Transverse colon (tissue), 4 donors: Measurements from ENCODE around the gene STARD4. TPM values are rescaled to one million over a fixed set of nuclear protein-coding genes. Genes with fewer than 3 reads are reported as not detected.

ENCODE experiments used
- DNase-seq: peaks from one replicate; pipeline ENCODE4 v3.0.0-alpha.2; 2019
- H3K27ac ChIP-seq, 4 donors: fragments of 200-600 bp; sonication (generic); 2 replicates each; pipeline ENCODE4 v1.5.1; 2016 to 2018; ENCODE audit warnings: inconsistent platforms in 4 of 4
- H3K27me3 ChIP-seq: fragments of 200-600 bp; sonication (generic); 2 replicates; pipeline ENCODE4 v1.5.1; 2017; ENCODE audit warnings: inconsistent platforms
- H3K36me3 ChIP-seq, 4 donors: fragments of 200-600 bp; sonication (generic); 2 replicates each; pipeline ENCODE4 v1.5.1; 2017 to 2019; ENCODE audit warnings: inconsistent platforms in 4 of 4
- H3K4me1 ChIP-seq, 4 donors: fragments of 200-600 bp; sonication (generic); 2 replicates each; pipeline ENCODE4 v1.5.1; 2017 to 2020; ENCODE audit warnings: inconsistent platforms in 4 of 4
- H3K4me3 ChIP-seq, 4 donors: fragments of 200-600 bp; sonication (generic); 1 replicate in 1 of 4; 2 replicates in 3 of 4; pipeline versions ENCODE4 v1.5.1 to v1.6.1; 2017 to 2019; ENCODE audit warnings: inconsistent platforms in 4 of 4
- H3K9me3 ChIP-seq, 2 donors: fragments of 200-600 bp; sonication (generic); 2 replicates each; pipeline ENCODE4 v1.5.1; 2017 to 2019; ENCODE audit warnings: inconsistent platforms in 2 of 2
- CTCF ChIP-seq, 5 experiments: fragments of 200-600 bp in 3 of 5; fragments of 450-650 bp in 2 of 5; sonication (generic) in 3 of 5; IDR thresholded peaks; 1 replicate in 2 of 5; 2 replicates in 3 of 5; pipeline ENCODE4 v1.5.1; 2016 to 2017; ENCODE audit warnings: antibody characterized with exemption in 5 of 5, inconsistent platforms in 3 of 5, mild to moderate bottlenecking in 2 of 5, moderate library complexity in 1 of 5
- EP300 ChIP-seq: sonication (generic); formaldehyde crosslinking; IDR thresholded peaks from one replicate; pipeline ENCODE4 v1.6.1; 2017; ENCODE audit warnings: antibody characterized with exemption, low read depth
- POLR2A ChIP-seq: fragments of 450-650 bp; IDR thresholded peaks from one replicate; pipeline ENCODE4 v1.6.1; 2016; ENCODE audit warnings: antibody characterized with exemption, mild to moderate bottlenecking, moderate library complexity
- POLR2AphosphoS5 ChIP-seq, 3 donors: sonication (generic); formaldehyde crosslinking; IDR thresholded peaks; one replicate each; pipeline ENCODE4 v1.6.1; 2016; ENCODE audit warnings: antibody characterized with exemption in 3 of 3
- WGBS, 2 donors: methylation state at CpG; one replicate each; pipeline ENCODE4 v1.1.5; 2018; ENCODE audit warnings: low coverage in 1 of 2; 5-methylcytosine and 5-hydroxymethylcytosine counted together
- in situ Hi-C, 4 donors: fragments of 200-750 bp; cut with MboI; loops; one replicate each; pipeline versions ENCODE4 v1.15.0 to v1.15.1; 2017; ENCODE audit warnings: low sequenced_read_pairs in 3 of 4, low pct_ligation_motif_present in 1 of 4, low pct_unique_long_range_greater_than_20kb in 1 of 4
- intact Hi-C: fragments of 100-400 bp; cut with DNase I; formaldehyde crosslinking; loops from one replicate; pipeline ENCODE4 v1.15.1; 2023; ENCODE audit warnings: low total_unique reads
- total RNA-seq, 4 donors: library from RNA; depleted of rRNA; stranded (reverse); fragments of >200 nt; gene quantifications; one replicate each; pipeline ENCODE4 v1.1.0, GENCODE V29; 2016

Gene STARD4
- total RNA-seq, 4 donors from 2014 or later = 12.0 to 178 (median 19.3) TPM

DNA sequence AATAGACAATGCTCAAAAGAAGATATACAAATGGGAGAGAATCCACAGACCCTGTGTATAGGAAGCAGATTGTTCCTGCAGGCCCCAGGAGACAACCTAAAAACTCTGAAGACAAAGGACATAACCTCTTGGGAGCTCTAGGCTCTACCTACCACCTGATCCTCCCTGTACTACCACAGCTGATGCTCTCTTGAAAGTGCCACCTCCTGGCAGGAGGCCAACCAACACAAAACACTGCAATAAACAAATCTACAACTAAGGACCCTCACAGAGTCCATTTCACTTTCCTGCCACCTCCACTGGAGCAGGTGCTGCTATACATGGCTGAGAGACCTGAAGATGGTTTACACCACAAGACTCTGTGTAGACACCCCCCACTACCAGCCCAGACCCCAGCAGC is 49.0 kb downstream of the STARD4 start:
- intact Hi-C loops = no loop called here
- H3K27ac ChIP-seq = no peak overlapping the region
- no peak overlapping the region for H3K4me3 ChIP-seq
- TF ChIP-seq EP300 = no peak
- no peak for TF ChIP-seq CTCF (IDR thresholded peaks at IDR 0.05)
- no peak for TF ChIP-seq POLR2AphosphoS5 (IDR thresholded peaks at IDR 0.05)
- no peak for TF ChIP-seq POLR2A
- no peaks in the 10 kb centered on the region for H3K9me3 ChIP-seq
- in situ Hi-C loops = no loop called here
- H3K4me1 ChIP-seq = no peaks in the 10 kb centered on the region
- H3K27me3 ChIP-seq = no peaks in the 10 kb centered on the region
- H3K36me3 ChIP-seq = no peaks in the 10 kb centered on the region
- no peak for DNase-seq

DNA sequence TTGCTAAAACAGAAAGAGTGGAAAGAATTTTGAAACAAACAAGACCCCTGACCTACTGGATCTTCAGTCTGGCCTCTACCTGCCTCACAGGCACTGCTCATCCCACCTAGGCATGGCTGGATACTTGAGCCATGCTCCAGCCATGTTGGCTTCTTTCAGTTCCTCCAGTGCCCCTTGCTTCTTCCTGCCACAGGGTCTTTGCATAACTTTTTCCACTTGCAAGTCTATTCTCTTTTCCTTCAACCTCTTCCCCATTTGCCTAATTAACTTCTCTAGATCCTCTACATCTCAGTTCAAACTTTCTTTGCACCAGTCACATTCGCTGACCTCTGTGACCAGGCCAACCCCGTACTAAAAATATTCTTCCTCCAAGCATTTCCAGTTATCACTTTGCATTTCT is 50.4 kb downstream of the STARD4 start:
- no peaks in the 10 kb centered on the region for H3K27me3 ChIP-seq
- no peak overlapping the region for H3K4me3 ChIP-seq
- in situ Hi-C loops = no loop called here
- no peaks in the 10 kb centered on the region for H3K36me3 ChIP-seq
- H3K4me1 ChIP-seq = no peaks in the 10 kb centered on the region
- no peak for DNase-seq
- intact Hi-C loops = no loop called here
- TF ChIP-seq POLR2A (no peak), POLR2AphosphoS5 (IDR thresholded peaks at IDR 0.05) (no peak), CTCF (IDR thresholded peaks at IDR 0.05) (no peak), EP300 (no peak)
- H3K9me3 ChIP-seq = no peaks in the 10 kb centered on the region
- 62 to 68% methylated on average over 2 of the region's 2 CpGs for WGBS, 2 donors
- no peak overlapping the region for H3K27ac ChIP-seq

DNA sequence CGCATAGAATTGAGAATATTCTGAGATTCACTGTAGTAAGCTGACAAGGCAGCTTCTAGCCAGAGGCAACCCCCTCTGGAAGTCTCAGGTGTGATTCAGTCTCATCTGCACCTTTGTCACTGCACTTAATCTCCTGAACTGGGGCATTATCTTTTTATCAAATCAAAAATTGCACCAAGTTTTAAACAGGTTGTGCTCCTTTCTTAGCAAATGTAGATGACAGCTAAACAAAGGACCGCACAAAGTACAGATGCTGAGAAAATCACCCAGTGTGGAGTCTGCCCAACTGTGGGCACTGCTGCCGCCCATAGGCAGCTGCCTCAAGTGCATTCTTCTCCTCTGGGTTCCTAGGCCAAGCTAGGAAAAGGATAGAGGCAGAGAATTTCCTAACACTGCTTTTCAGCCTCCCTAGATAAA is 51.1 kb downstream of the STARD4 start:
- Histone ChIP-seq H3K4me1 (no peaks in the 10 kb centered on the region), H3K27me3 (no peaks in the 10 kb centered on the region), H3K27ac (no peak overlapping the region), H3K9me3 (no peaks in the 10 kb centered on the region), H3K4me3 (no peak overlapping the region), H3K36me3 (no peaks in the 10 kb centered on the region)
- TF ChIP-seq POLR2A = no peak
- TF ChIP-seq CTCF (IDR thresholded peaks at IDR 0.05) = no peak
- TF ChIP-seq POLR2AphosphoS5 (IDR thresholded peaks at IDR 0.05) = no peak
- TF ChIP-seq EP300 = no peak
- WGBS, 2 donors = 55% methylated on average over 3 of the region's 3 CpGs
- DNase-seq = no peak
- intact Hi-C loops = no loop called here
- in situ Hi-C loops = no loop called here

DNA sequence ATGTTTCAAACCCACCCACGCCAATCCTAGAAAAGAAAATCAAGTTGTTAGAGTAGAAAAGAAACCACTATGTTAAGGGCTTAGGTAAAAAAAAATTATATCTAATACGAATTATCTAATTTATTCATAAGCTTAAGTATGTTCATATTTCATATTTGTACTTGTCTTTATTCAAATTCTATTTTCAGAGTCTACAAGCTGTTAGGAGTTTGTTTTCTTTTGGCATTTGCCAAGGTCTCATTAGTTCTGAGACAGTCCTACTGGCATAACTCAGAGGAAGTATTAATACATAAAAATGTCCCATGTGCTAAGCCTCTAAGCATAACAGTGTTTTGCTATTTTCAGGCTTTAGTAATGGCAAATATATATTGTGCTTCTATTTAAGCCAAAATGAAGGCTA is 57.6 kb downstream of the STARD4 start:
- in situ Hi-C loops = no loop called here
- intact Hi-C loops = no loop called here
- DNase-seq = no peak
- no peaks in the 10 kb centered on the region for H3K36me3 ChIP-seq
- TF ChIP-seq EP300 (no peak), POLR2A (no peak), POLR2AphosphoS5 (IDR thresholded peaks at IDR 0.05) (no peak), CTCF (IDR thresholded peaks at IDR 0.05) (no peak)
- no peaks in the 10 kb centered on the region for H3K27me3 ChIP-seq
- H3K4me3 ChIP-seq = no peak overlapping the region
- H3K27ac ChIP-seq = no peak overlapping the region
- no peaks in the 10 kb centered on the region for H3K4me1 ChIP-seq
- 45 to 65% methylated on average over 2 of the region's 2 CpGs for WGBS, 2 donors
- no peaks in the 10 kb centered on the region for H3K9me3 ChIP-seq
